Epithelial cell of esophagus (primary cell): Measurements from ENCODE around the gene TYRO3.
A peak's percentile ranks its signal among the peaks of the same experiment; 100 is the strongest.

Source experiments
- DNase-seq: peaks from one replicate; pipeline ENCODE4 v3.0.0; 2010; ENCODE audit warnings: low read depth
- H3K4me3 ChIP-seq: 2 replicates; pipeline ENCODE4 v1.5.1; 2011; ENCODE audit warnings: mild to moderate bottlenecking, low read length, control low read depth
- TF ChIP-seq, protein P1 (sequence below): IDR thresholded peaks from 2 replicates; pipeline ENCODE4 v1.5.1; 2011; ENCODE audit warnings: low read depth, mild to moderate bottlenecking, low read length, control low read depth, inconsistent platforms; ENCODE audit not compliant: insufficient read depth; ENCODE audit errors: missing control alignments

TYRO3 gene

DNA sequence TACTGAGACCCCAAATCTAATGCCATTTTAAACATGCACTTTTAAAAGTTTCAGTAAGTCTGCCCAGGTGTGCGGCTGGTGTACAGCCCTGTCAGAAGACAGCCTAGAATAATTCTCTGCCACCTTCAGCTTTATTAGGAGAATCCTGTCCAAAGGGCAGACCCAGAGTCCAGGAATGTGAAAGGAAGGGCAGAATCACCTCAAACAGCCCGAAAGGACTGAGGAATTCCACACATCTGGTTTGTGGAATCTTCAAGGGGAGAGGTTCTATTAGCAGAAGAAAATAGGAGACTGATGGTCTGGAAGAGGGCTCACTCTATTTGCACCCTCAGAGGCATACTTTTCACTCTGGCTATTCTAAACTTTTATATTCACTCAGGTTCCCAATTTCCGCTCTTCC is 46.6 kb downstream of the TYRO3 start:
- DNase-seq: no peak
- TF ChIP-seq, protein P1, sequence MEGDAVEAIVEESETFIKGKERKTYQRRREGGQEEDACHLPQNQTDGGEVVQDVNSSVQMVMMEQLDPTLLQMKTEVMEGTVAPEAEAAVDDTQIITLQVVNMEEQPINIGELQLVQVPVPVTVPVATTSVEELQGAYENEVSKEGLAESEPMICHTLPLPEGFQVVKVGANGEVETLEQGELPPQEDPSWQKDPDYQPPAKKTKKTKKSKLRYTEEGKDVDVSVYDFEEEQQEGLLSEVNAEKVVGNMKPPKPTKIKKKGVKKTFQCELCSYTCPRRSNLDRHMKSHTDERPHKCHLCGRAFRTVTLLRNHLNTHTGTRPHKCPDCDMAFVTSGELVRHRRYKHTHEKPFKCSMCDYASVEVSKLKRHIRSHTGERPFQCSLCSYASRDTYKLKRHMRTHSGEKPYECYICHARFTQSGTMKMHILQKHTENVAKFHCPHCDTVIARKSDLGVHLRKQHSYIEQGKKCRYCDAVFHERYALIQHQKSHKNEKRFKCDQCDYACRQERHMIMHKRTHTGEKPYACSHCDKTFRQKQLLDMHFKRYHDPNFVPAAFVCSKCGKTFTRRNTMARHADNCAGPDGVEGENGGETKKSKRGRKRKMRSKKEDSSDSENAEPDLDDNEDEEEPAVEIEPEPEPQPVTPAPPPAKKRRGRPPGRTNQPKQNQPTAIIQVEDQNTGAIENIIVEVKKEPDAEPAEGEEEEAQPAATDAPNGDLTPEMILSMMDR: no peak
- no peak overlapping the region for H3K4me3 ChIP-seq

DNA sequence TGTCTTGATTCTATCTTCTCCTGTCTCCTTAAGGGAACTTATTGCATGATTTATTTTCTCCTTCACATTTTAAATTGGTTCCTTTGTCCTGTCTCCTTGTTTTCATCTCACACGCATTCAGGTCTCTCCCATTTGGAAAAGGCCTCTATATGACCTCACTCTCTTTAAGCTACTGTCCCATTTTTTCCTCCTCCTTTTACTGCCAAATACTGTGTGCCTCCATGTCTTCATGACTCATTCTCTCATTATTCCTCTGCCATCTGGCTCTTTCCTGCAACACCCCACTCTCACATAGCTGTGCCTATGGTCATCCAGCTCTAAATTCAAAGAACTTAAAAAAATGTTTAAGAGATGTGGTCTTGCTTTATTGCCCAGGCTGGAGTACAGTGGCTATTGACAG is 48.0 kb downstream of the TYRO3 start:
- TF ChIP-seq, protein P1: no peak
- H3K4me3 ChIP-seq: no peak overlapping the region
- DNase-seq: peak; percentile 64

DNA sequence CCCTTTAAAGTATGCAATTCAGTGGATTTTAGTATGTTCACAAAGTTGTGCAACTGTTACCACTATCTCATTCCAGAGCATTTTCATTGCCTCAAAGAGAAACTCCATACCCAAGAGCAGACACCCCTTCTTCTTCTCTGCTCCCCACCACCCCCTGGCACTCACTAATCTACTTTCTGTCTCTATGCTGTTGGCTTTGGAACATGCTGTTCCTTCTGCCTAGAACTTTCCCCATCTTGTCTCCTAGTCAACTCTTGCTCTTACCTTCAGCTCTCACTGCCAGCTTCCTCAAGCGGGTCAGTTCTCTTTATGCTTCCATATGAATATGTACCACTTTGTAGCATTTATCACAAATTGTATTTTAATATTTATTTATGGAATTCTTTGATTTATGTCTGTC is 50.1 kb downstream of the TYRO3 start:
- no peak overlapping the region for H3K4me3 ChIP-seq
- DNase-seq: no peak
- TF ChIP-seq, protein P1: no peak

DNA sequence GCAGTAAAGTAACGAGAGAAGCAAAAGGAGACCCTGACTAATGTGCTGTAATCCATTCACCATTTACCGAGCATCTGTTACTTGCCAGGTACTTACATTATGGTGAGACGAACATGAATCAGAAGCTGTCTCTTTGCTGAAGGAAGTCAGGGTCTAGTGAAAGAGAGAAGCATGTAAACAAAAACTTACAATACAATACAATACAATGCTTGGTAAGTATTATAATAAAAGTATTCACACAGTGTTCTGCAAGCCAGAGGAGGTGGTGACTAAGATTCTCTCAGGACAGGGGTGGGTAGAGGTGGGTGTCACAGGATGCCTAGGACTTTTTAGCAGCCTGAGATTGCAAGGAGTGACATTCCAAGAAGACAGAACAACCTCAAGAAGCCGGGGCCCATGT is 51.0 kb downstream of the TYRO3 start:
- peak; percentile 42 for DNase-seq
- H3K4me3 ChIP-seq: no peak overlapping the region
- TF ChIP-seq, protein P1: no peak

DNA sequence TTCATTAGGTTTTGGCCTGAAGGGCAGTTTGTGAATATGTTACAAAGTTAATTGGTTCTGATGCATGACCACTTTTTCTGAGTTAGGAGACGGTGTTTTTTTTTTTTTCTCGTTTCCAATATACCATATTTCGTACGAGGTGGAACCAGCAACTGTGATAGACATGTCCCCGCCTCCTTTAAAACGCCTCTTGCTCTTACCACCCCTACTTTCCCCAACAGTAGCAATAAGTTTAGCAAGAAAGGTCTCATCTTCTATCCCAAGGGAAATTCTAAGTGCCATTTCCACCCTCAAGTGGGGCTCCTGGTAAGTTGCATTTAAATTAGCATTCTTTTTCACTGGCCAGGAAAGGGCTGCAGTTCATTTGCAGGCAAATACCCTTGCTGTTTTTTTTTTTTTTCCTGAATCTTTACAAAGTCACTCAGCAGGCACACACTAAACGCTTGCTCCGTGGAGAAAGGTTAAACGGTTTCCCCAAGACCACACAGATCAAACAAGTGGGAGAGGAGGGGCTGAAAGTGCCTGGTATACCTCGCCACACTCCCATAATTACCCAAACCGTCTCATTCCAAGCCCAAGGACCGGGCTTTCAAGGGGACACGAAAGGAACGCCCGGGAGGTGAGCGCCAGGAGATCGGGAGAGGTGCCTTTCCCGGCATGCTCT is 61.7 kb downstream of the TYRO3 start:
- no peak for DNase-seq
- H3K4me3 ChIP-seq: peak overlapping the region; percentile 56
- TF ChIP-seq, protein P1: no peak

DNA sequence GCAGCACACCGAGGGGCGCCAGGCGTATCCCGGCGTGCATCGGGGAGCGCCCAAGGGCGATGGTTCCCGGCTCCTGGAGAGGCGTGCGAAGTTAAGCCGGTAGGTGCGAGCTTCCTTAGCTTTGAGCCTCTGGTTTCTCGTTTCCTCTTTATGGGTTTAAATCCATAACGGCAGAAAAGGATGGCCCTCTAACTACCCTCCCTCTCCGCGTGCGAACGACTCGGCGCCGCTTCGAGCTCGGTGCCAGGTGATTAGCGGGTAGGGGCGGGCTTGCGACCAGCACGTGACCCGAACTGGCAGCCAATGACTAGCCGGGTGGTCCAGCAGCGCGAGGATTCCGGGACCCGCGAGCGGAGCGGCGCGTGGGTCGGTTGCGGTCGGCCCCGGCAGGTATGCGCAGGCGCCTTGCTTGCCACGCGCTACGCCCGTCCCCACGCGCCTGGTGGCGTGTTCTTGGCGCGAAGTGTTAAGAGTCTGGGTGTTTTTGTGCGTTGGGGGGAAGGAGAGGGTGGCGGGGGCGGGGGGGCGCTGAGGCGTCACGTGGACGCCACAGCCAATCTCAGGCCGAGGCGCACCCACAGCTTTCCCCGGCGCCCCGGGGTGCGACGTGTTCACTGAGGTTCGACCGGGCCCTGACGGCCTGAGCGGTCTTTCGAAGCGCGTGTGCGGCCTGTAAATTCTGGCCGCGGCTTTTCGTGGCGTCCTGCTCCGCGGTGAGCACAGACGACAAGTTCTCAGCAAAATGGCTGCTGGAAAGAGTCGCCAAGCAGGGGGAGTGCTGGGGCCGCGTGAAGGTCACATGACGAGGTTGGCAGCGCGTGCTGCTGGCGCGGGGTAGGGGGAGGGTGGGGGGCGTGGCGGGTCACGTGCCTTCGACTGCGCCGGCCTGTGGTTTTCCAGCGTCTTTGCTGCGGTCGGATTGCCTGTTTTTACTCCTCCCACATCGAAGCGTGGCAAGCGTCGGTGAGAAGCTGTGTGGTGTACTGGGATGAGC is 62.5 kb downstream of the TYRO3 start:
- H3K4me3 ChIP-seq: peak overlapping the region; percentile 56
- TF ChIP-seq, protein P1: no peak
- DNase-seq: peak; percentile 79
